D721Med (cell line): ENCODE data around the gene SEMA5B.

ENCODE experiments used
- DNase-seq: peaks from one replicate; pipeline ENCODE4 v3.0.0; 2011; ENCODE audit warnings: low spot score; ENCODE audit not compliant: insufficient read length
- FAIRE-seq: peaks from 2 replicates; lab custom pipeline; 2011; peaks lifted over from hg19 to GRCh38; lab: Jason Lieb, UNC
- TF ChIP-seq, protein P1 (sequence below): IDR thresholded peaks from 2 replicates; pipeline ENCODE4 v1.5.1; 2012; ENCODE audit warnings: mild to moderate bottlenecking, control low read depth; ENCODE audit not compliant: insufficient read depth; ENCODE audit errors: missing control alignments

Gene SEMA5B, protein sequence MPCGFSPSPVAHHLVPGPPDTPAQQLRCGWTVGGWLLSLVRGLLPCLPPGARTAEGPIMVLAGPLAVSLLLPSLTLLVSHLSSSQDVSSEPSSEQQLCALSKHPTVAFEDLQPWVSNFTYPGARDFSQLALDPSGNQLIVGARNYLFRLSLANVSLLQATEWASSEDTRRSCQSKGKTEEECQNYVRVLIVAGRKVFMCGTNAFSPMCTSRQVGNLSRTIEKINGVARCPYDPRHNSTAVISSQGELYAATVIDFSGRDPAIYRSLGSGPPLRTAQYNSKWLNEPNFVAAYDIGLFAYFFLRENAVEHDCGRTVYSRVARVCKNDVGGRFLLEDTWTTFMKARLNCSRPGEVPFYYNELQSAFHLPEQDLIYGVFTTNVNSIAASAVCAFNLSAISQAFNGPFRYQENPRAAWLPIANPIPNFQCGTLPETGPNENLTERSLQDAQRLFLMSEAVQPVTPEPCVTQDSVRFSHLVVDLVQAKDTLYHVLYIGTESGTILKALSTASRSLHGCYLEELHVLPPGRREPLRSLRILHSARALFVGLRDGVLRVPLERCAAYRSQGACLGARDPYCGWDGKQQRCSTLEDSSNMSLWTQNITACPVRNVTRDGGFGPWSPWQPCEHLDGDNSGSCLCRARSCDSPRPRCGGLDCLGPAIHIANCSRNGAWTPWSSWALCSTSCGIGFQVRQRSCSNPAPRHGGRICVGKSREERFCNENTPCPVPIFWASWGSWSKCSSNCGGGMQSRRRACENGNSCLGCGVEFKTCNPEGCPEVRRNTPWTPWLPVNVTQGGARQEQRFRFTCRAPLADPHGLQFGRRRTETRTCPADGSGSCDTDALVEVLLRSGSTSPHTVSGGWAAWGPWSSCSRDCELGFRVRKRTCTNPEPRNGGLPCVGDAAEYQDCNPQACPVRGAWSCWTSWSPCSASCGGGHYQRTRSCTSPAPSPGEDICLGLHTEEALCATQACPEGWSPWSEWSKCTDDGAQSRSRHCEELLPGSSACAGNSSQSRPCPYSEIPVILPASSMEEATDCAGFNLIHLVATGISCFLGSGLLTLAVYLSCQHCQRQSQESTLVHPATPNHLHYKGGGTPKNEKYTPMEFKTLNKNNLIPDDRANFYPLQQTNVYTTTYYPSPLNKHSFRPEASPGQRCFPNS

GRCh38 chr3:123027292-123028232 lies at the start of gene SEMA5B:
Gene SEMA5B (minus strand): TSS chr3:123027763. CDS start chr3:122961263, 66,500 bp downstream.
- TF ChIP-seq, protein P1, sequence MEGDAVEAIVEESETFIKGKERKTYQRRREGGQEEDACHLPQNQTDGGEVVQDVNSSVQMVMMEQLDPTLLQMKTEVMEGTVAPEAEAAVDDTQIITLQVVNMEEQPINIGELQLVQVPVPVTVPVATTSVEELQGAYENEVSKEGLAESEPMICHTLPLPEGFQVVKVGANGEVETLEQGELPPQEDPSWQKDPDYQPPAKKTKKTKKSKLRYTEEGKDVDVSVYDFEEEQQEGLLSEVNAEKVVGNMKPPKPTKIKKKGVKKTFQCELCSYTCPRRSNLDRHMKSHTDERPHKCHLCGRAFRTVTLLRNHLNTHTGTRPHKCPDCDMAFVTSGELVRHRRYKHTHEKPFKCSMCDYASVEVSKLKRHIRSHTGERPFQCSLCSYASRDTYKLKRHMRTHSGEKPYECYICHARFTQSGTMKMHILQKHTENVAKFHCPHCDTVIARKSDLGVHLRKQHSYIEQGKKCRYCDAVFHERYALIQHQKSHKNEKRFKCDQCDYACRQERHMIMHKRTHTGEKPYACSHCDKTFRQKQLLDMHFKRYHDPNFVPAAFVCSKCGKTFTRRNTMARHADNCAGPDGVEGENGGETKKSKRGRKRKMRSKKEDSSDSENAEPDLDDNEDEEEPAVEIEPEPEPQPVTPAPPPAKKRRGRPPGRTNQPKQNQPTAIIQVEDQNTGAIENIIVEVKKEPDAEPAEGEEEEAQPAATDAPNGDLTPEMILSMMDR = peak; percentile 50
- peak; percentile 67 for DNase-seq
- FAIRE-seq = no peak

- DNase-seq (no peak), FAIRE-seq (peak; percentile 91)
- TF ChIP-seq, protein P1 = no peak
These were observed 49.2 kb upstream of the SEMA5B start for GRCh38 chr3:123076496-123077418.

DNA sequence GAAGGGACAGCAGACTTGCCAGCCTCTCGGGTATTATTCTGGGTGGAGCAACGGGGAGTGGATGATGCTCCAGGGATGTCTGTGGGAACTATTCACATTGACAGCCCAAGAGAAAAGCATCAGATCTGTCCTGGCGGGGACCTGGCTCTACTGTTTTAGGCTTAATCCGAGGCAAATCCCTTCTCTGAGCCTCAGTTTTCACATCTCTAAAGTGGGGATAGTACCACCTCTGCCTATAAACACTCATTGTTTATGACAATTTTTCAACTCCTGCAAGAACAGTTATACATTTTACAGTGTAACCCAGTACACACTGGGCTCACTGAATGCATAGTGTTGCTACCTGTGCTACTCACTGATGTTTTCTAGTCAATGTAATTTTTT lies 48.5 kb upstream of the SEMA5B start:
- FAIRE-seq (no peak), DNase-seq (no peak)
- TF ChIP-seq, protein P1 = no peak

GRCh38 chr3:123075359-123075758 lies 47.8 kb upstream of the SEMA5B start:
- TF ChIP-seq, protein P1 = no peak
- DNase-seq (no peak), FAIRE-seq (no peak)

GRCh38 chr3:123072564-123072963 lies 45.0 kb upstream of the SEMA5B start:
- TF ChIP-seq, protein P1 = no peak
- DNase-seq = no peak
- FAIRE-seq = no peak
